Measurements from ENCODE around the gene NID2.

Gene NID2

DNA sequence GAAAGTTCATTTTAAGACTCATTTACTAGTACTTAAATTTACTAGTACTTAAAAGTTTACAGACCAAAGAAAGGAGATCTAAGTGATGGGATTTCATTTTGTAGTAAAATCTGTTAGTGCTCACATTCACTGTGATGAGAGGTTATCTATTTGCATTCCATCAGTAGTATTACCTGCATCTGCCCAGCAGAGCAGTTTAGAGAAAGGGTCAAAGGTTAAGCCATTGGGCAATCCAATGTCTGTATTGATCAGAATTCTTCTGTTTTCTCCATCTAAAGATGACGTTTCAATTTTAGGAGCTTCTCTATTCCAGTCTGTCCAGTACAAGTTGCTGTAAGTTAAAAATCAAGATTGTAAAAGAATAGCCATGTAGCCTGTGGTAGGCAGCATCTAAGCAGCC lies 61.2 kb downstream of the NID2 start:
- Histone ChIP-seq H3K27me3 (ENCODE audit: control insufficient read depth, insufficient read depth, low read length) (no peaks in the 10 kb centered on the region), H3K4me1 (ENCODE audit: control insufficient read depth, insufficient read depth, low read length) (peaks cover 20% of the 10 kb centered on the region), H3K9me3 (replicated peaks; ENCODE audit: low read length) (no peaks in the 10 kb centered on the region), H3K9ac (ENCODE audit: low read depth, low read length) (no peak overlapping the region), H3K4me3 (ENCODE audit: low read length) (no peak overlapping the region), H3K4me2 (ENCODE audit: low read length) (no peak overlapping the region), H3K36me3 (ENCODE audit: insufficient read depth, low read length) (peaks cover 95% of the 10 kb centered on the region)

DNA sequence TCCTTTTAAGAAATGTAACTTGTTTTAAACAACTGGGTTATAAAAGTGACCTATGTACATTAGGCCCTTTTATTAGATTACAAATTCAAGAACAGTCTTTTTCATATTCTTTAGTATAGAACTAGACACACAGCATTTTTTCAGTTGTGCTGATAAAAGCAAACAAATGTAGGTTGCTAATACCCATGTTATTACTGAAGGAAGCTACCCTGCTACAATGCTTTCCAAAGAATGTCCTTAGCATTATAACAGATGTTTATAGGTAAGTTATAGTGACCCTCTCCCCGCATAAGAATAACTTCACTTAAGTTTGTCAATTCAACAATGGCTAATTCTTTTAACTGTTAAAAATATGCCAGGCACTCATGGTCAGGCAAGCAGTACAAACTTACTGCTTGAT lies 61.6 kb downstream of the NID2 start:
- no peak overlapping the region for H3K4me2 ChIP-seq (ENCODE audit: low read length)
- H3K9ac ChIP-seq (ENCODE audit: low read depth, low read length), result no peak overlapping the region
- no peak overlapping the region for H3K4me3 ChIP-seq (ENCODE audit: low read length)
- no peaks in the 10 kb centered on the region for H3K27me3 ChIP-seq (ENCODE audit: control insufficient read depth, insufficient read depth, low read length)
- no peaks in the 10 kb centered on the region for H3K9me3 ChIP-seq (replicated peaks; ENCODE audit: low read length)
- peaks cover 21% of the 10 kb centered on the region for H3K4me1 ChIP-seq (ENCODE audit: control insufficient read depth, insufficient read depth, low read length)
- H3K36me3 ChIP-seq (ENCODE audit: insufficient read depth, low read length), result peaks cover 97% of the 10 kb centered on the region

DNA sequence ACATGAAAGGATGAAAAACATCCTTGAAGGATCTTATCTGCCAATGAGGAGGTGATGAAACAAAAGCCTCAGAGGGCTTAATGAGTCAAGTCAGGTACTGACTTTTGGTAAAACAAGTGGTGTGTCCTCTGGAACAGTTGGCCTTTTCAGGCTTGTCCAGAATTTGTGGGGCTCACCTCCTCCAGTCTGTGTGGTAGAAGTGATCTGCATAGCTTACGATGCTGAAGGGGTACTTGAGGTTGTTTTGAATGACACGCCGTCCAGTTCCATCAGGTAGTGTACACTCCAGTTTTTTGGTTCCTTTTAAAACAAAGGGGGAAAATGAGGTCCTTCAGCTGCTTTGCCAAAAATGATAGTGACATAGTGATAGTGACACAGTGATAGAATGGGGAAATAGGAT lies 62.5 kb downstream of the NID2 start:
- H3K27me3 ChIP-seq (ENCODE audit: control insufficient read depth, insufficient read depth, low read length), result no peaks in the 10 kb centered on the region
- no peak overlapping the region for H3K4me3 ChIP-seq (ENCODE audit: low read length)
- no peaks in the 10 kb centered on the region for H3K9me3 ChIP-seq (replicated peaks; ENCODE audit: low read length)
- H3K4me1 ChIP-seq (ENCODE audit: control insufficient read depth, insufficient read depth, low read length), result peaks cover 26% of the 10 kb centered on the region
- H3K4me2 ChIP-seq (ENCODE audit: low read length), result no peak overlapping the region
- peaks cover 97% of the 10 kb centered on the region for H3K36me3 ChIP-seq (ENCODE audit: insufficient read depth, low read length)
- no peak overlapping the region for H3K9ac ChIP-seq (ENCODE audit: low read depth, low read length)

DNA sequence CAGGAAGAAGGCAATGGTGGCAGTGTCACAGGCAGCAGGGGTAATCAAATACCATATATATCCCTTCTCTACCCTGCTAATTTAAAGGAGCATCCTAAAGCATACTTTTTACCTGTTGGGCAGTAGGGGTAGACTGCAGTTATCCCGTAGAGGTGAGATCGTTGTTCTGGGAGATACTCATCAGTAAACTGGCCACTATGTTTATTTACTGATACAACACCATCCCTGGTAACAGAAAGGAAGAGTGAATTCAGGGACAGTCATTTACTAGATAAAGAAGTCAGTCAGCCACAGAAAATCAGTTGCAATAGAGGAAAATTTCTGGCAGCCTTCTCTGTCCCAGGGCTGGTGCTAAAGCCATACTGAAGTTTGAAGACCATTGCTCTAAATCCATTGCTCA lies 63.2 kb downstream of the NID2 start:
- Histone ChIP-seq H3K9me3 (replicated peaks; ENCODE audit: low read length) (no peaks in the 10 kb centered on the region), H3K4me1 (ENCODE audit: control insufficient read depth, insufficient read depth, low read length) (peaks cover 32% of the 10 kb centered on the region), H3K9ac (ENCODE audit: low read depth, low read length) (no peak overlapping the region), H3K36me3 (ENCODE audit: insufficient read depth, low read length) (peaks cover 93% of the 10 kb centered on the region), H3K4me3 (ENCODE audit: low read length) (no peak overlapping the region), H3K4me2 (ENCODE audit: low read length) (no peak overlapping the region), H3K27me3 (ENCODE audit: control insufficient read depth, insufficient read depth, low read length) (no peaks in the 10 kb centered on the region)

DNA sequence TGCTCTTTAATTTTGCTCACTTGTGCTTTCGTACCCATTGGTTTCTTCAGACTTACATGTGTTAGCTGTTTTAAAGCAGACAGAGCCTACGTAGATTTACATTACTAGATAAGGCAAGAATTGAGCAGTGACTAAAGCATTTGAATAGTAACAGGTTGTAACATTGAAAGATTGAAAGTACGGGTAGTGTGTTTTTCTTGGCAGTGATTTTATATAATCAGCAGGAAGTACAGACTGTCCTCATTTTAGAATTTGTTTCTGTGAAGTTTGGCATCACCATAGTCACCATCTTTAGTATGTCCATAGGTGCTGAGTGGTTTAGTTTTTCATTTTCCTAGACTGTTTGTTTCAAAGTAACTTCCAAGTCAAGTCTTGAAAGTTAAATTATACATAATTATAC lies 65.5 kb downstream of the NID2 start:
- Histone ChIP-seq H3K4me3 (ENCODE audit: low read length) (no peak overlapping the region), H3K27me3 (ENCODE audit: control insufficient read depth, insufficient read depth, low read length) (no peaks in the 10 kb centered on the region), H3K9ac (ENCODE audit: low read depth, low read length) (peak overlapping the region; percentile 30), H3K9me3 (replicated peaks; ENCODE audit: low read length) (no peaks in the 10 kb centered on the region), H3K4me1 (ENCODE audit: control insufficient read depth, insufficient read depth, low read length) (peaks cover 54% of the 10 kb centered on the region), H3K36me3 (ENCODE audit: insufficient read depth, low read length) (peaks cover 72% of the 10 kb centered on the region), H3K4me2 (ENCODE audit: low read length) (peak overlapping the region; percentile 34)

DNA sequence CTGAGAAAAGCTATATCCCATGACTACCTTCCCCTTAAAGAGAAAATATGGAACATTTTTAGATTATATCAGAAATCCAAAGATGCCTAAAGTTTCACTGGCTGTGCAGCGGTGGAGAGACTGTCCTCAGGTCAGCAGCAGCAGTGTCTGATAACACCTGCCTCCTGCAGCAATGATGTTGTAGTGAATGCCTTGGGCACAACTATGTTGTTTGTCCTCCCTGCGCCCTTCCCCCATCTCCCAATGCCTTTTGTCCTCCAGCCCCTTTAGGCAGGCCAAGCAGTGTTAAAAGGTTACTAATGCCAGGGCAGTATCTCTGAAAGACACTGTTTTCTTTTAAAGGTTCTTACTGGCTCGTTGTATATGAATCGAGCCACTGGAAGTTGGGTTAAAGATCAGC lies 66.3 kb downstream of the NID2 start:
- Histone ChIP-seq H3K9me3 (replicated peaks; ENCODE audit: low read length) (no peaks in the 10 kb centered on the region), H3K4me2 (ENCODE audit: low read length) (no peak overlapping the region), H3K36me3 (ENCODE audit: insufficient read depth, low read length) (peaks cover 68% of the 10 kb centered on the region), H3K27me3 (ENCODE audit: control insufficient read depth, insufficient read depth, low read length) (no peaks in the 10 kb centered on the region), H3K9ac (ENCODE audit: low read depth, low read length) (peak overlapping the region; percentile 30), H3K4me3 (ENCODE audit: low read length) (no peak overlapping the region), H3K4me1 (ENCODE audit: control insufficient read depth, insufficient read depth, low read length) (peaks cover 54% of the 10 kb centered on the region)

DNA sequence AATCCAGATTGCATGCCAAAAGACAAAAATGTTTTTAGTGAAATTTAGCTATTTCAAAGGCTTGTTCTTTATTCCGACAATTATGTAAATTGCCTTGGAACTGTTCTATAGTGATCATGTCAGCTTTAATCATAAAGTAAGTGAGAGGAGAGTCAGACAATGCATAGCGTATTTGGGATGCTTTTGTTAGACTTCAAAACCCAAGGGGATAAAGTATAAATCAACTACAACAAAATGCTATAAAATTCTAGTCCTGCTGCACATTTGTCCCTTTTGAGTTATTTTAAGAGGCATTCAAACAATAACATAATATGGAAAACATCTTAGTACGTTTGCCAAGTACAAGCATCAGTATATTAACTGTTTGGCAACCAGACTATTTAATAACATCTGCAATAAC lies 68.2 kb downstream of the NID2 start:
- peak overlapping the region; percentile 51 for H3K4me2 ChIP-seq (ENCODE audit: low read length)
- no peak overlapping the region for H3K4me3 ChIP-seq (ENCODE audit: low read length)
- H3K36me3 ChIP-seq (ENCODE audit: insufficient read depth, low read length), result peaks cover 56% of the 10 kb centered on the region

DNA sequence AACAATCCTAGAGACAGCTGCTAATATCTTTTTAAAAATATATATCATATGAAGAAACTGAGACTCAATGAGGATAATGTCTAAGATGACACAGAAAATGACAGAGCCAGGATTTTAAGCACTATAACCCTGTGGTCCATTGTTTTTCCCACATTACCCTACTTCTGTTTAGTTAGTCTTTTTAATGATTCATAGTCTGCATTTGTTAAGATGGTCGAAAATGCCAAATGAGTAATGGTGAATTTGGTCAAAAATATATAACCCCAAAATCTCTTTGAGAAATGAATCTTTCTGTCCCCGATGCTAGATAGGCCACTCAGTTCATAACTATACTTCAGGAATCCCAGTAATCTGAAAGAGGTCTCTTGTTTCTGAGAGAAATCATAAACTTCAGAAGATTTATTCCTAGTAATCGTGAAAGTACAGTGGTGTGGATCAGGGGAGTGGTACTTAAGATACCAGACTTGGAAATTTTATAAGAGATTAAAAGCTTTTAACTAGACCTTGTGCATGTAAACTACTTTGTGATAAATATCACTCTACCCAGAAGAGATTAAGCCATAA lies 68.8 kb downstream of the NID2 start:
- Histone ChIP-seq H3K4me2 (ENCODE audit: low read length) (peak overlapping the region; percentile 51), H3K9ac (ENCODE audit: low read depth, low read length) (peak overlapping the region; percentile 45), H3K36me3 (ENCODE audit: insufficient read depth, low read length) (peaks cover 55% of the 10 kb centered on the region), H3K9me3 (replicated peaks; ENCODE audit: low read length) (no peaks in the 10 kb centered on the region), H3K27me3 (ENCODE audit: control insufficient read depth, insufficient read depth, low read length) (no peaks in the 10 kb centered on the region), H3K4me3 (ENCODE audit: low read length) (no peak overlapping the region), H3K4me1 (ENCODE audit: control insufficient read depth, insufficient read depth, low read length) (peaks cover 54% of the 10 kb centered on the region)

More for the DNA sequence above, 68.2 kb downstream of the NID2 start:
- peak overlapping the region; percentile 45 for H3K9ac ChIP-seq (ENCODE audit: low read depth, low read length)
- H3K27me3 ChIP-seq (ENCODE audit: control insufficient read depth, insufficient read depth, low read length), result no peaks in the 10 kb centered on the region
- peaks cover 54% of the 10 kb centered on the region for H3K4me1 ChIP-seq (ENCODE audit: control insufficient read depth, insufficient read depth, low read length)
- no peaks in the 10 kb centered on the region for H3K9me3 ChIP-seq (replicated peaks; ENCODE audit: low read length)

DNA sequence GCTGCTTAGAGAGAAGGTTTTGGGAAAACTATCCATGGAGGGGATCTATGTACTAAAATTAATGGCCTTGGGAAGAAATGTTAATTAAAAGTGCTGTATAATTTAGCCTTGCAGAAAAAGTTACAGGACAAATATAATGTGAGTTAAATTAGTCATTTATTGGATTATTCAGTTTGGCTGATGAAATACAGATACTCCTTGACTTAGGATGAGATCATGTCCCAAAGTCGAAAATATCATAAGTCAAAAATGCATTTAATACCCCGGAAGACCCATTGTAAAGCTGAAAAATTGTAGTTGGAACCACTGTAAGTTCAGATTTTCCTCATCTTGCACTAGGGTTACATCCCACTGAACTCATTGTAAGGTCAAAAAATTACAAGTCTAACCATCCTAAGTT lies 69.8 kb downstream of the NID2 start:
- no peaks in the 10 kb centered on the region for H3K9me3 ChIP-seq (replicated peaks; ENCODE audit: low read length)
- H3K36me3 ChIP-seq (ENCODE audit: insufficient read depth, low read length), result peaks cover 55% of the 10 kb centered on the region
- H3K4me1 ChIP-seq (ENCODE audit: control insufficient read depth, insufficient read depth, low read length), result peaks cover 54% of the 10 kb centered on the region
- H3K4me2 ChIP-seq (ENCODE audit: low read length), result peak overlapping the region; percentile 51
- H3K27me3 ChIP-seq (ENCODE audit: control insufficient read depth, insufficient read depth, low read length), result no peaks in the 10 kb centered on the region
- H3K4me3 ChIP-seq (ENCODE audit: low read length), result no peak overlapping the region
- H3K9ac ChIP-seq (ENCODE audit: low read depth, low read length), result peak overlapping the region; percentile 45

DNA sequence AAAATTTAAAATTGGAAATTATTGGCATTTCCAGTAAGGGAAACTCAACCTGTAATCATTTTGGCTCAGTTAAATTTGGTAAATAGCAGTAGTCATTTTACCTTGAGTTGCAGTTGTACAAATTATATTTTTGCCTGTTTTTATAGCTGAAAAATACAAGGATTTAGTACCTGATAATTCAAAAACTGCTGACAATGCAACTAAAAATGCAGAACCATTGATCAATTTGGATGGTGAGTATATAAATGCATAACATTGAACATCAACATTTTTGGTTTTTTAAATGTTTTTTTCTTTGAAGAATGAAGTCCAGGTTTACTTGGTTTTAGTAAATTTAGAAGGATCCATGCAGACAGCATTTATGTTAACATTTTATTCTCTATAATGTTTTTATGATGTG lies 70.5 kb downstream of the NID2 start:
- H3K9ac ChIP-seq (ENCODE audit: low read depth, low read length), result peak overlapping the region; percentile 42
- H3K4me3 ChIP-seq (ENCODE audit: low read length), result no peak overlapping the region
- no peaks in the 10 kb centered on the region for H3K9me3 ChIP-seq (replicated peaks; ENCODE audit: low read length)
- H3K4me2 ChIP-seq (ENCODE audit: low read length), result no peak overlapping the region
- peaks cover 47% of the 10 kb centered on the region for H3K4me1 ChIP-seq (ENCODE audit: control insufficient read depth, insufficient read depth, low read length)
- no peaks in the 10 kb centered on the region for H3K27me3 ChIP-seq (ENCODE audit: control insufficient read depth, insufficient read depth, low read length)
- peaks cover 55% of the 10 kb centered on the region for H3K36me3 ChIP-seq (ENCODE audit: insufficient read depth, low read length)

DNA sequence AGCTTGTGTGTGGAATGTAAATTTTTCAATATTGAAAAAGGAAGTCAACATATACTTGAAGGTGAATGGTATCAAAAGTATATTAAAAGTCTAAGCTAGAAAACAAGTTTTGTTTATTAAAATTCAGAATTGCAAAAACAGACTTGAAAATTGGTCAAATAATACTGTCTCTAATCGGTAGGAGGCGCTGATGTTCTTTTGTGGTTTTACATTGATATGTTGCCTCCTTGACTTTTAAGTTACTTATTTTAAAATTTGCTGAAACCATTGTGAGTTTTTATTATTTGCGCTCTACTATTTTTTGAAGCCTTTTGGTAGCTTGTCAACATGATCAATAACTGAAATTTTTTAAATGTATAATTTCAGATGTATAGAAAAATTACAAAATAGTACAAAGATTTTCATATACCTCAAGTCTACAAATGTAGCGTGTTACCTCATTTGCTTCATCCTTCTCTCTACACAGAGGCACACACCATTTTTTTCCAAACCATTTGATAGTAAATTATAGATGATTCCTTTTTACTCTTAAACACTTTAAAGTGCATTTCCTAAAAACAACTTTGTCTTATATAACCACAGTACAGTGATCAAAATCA lies 72.6 kb downstream of the NID2 start:
- Histone ChIP-seq H3K4me2 (ENCODE audit: low read length) (no peak overlapping the region), H3K4me3 (ENCODE audit: low read length) (no peak overlapping the region), H3K36me3 (ENCODE audit: insufficient read depth, low read length) (peaks cover 49% of the 10 kb centered on the region), H3K9me3 (replicated peaks; ENCODE audit: low read length) (no peaks in the 10 kb centered on the region), H3K27me3 (ENCODE audit: control insufficient read depth, insufficient read depth, low read length) (no peaks in the 10 kb centered on the region), H3K4me1 (ENCODE audit: control insufficient read depth, insufficient read depth, low read length) (peaks cover 29% of the 10 kb centered on the region), H3K9ac (ENCODE audit: low read depth, low read length) (no peak overlapping the region)

DNA sequence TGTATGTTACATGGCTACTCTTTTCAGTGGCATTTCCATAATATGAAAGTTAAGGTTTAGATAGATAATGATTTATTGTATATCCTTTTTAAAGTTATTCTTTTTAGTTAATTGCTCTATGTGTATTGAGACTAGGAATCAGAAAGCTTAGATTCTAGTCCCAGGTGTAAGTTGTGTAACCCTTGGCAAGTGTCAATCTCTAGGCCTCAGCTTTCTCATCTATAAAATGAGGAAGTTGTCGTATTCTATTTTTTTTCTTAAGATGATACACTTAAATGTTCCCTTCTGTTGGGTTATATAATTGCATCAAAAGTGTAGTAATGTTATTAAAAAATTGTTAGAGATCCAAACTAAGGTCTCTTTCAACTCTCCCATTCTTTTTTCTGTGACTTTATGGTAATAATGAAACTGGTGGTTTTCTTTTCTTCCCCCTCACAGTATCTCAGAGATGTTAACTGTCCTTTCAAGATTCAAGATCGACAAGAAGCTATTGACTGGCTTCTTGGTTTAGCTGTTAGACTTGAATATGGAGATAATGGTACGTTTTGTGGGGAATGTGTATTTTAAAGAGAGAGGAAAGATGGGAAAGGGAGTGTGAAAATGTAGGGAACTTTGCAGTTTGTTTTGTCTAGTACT lies 75.5 kb downstream of the NID2 start:
- no peak overlapping the region for H3K4me2 ChIP-seq (ENCODE audit: low read length)
- peaks cover 49% of the 10 kb centered on the region for H3K36me3 ChIP-seq (ENCODE audit: insufficient read depth, low read length)
- no peaks in the 10 kb centered on the region for H3K27me3 ChIP-seq (ENCODE audit: control insufficient read depth, insufficient read depth, low read length)
- H3K9me3 ChIP-seq (replicated peaks; ENCODE audit: low read length), result no peaks in the 10 kb centered on the region
- no peak overlapping the region for H3K9ac ChIP-seq (ENCODE audit: low read depth, low read length)
- H3K4me3 ChIP-seq (ENCODE audit: low read length), result no peak overlapping the region
- peaks cover 9% of the 10 kb centered on the region for H3K4me1 ChIP-seq (ENCODE audit: control insufficient read depth, insufficient read depth, low read length)
